HepG2 (cell line): ENCODE results near the gene LDHAL6B.

Experiments
- BCLAF1 ChIP-seq: fragments of 450-650 bp; IDR thresholded peaks from 2 replicates; pipeline ENCODE4 v1.6.1; 2017; ENCODE audit warnings: mild to moderate bottlenecking
- FOXP1 ChIP-seq, 2 experiments: fragments of 450-650 bp in 1 of 2; IDR thresholded peaks; 2 replicates each; pipeline ENCODE4 v1.6.1; 2017 to 2018; ENCODE audit warnings: antibody characterized with exemption in 1 of 2
- KDM1A ChIP-seq: IDR thresholded peaks from 2 replicates; pipeline ENCODE4 v1.6.1; 2016; ENCODE audit warnings: missing compliant biosample characterization
- KIAA2018 ChIP-seq: sonication (generic); formaldehyde crosslinking; IDR thresholded peaks from 2 replicates; pipeline ENCODE4 v1.5.0; 2020; ENCODE audit warnings: mild to moderate bottlenecking, missing genetic modification reagents, borderline replicate concordance
- KLF16 ChIP-seq, 2 experiments: sonication (generic) in 1 of 2; formaldehyde crosslinking in 1 of 2; IDR thresholded peaks; 2 replicates each; pipeline versions ENCODE4 v1.6.1 to v1.8.0; 2016 to 2023; ENCODE audit warnings: missing genetic modification reagents in 2 of 2, missing compliant biosample characterization in 1 of 2
- RFX1 ChIP-seq: fragments of 450-650 bp; IDR thresholded peaks from 2 replicates; pipeline ENCODE4 v1.6.1; 2017
- WIZ ChIP-seq: sonication (generic); formaldehyde crosslinking; IDR thresholded peaks from 2 replicates; pipeline ENCODE4 v1.5.1; 2020; ENCODE audit warnings: mild to moderate bottlenecking, missing genetic modification reagents
- ZC3H13 ChIP-seq: sonication (generic); formaldehyde crosslinking; IDR thresholded peaks from 2 replicates; pipeline ENCODE4 v1.8.1; 2023; ENCODE audit warnings: mild to moderate bottlenecking, missing genetic modification reagents, moderate library complexity
- ZNF550 ChIP-seq: sonication (generic); formaldehyde crosslinking; IDR thresholded peaks from 2 replicates; pipeline ENCODE4 v1.4.0; 2020; ENCODE audit warnings: mild to moderate bottlenecking, missing genetic modification reagents, borderline replicate concordance

DNA sequence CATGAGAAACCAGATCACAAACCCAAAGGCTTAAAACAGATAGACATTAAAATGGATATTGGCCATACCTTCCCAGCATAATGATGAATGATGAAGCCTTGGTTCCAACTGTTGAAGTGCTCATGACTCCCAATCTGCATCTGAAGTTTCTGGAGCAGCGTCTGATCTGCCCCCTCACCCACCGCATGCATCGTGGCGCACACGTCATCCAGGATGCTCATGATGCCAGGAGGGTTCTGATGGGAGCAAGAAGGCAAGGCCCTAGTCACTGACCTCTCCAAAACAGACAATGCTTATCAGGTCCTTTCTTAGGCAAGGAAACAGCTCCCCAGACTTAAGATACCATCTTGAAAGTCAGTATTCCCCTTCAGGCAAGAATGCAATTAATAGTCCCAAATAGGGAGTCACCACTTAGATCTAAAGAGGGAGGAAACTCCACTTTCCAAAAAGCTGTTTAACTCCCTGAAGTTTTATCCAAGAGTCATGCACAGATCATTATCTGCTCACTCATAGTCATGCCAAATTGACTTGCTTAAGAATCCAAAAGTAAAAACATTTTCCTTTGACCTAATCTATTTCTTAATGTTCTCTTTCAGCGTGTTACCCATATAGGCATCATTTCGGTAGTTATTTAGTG is 2.1 kb downstream of the LDHAL6B start:
- no peak for TF ChIP-seq KIAA2018 (CRISPR knock-in tag)
- TF ChIP-seq WIZ (CRISPR knock-in tag) = no peak
- TF ChIP-seq ZNF550 (CRISPR knock-in tag) = no peak
- TF ChIP-seq KLF16 (CRISPR knock-in tag; IDR thresholded peaks at IDR 0.05) = no peak
- TF ChIP-seq KDM1A = no peak
- no peak for TF ChIP-seq FOXP1 (IDR thresholded peaks at IDR 0.05)
- TF ChIP-seq FOXP1 (CRISPR knock-in tag; IDR thresholded peaks at IDR 0.05) = no peak
- TF ChIP-seq BCLAF1 = no peak
- no peak for TF ChIP-seq RFX1
- TF ChIP-seq ZC3H13 (CRISPR knock-in tag) = no peak
